GM21447 (cell line): ENCODE results near the gene GINS1.
A peak's percentile ranks its signal among the peaks of the same experiment; 100 is the strongest.

ENCODE experiments used
- ATAC-seq: cut with Tn5 transposase; IDR thresholded peaks from one replicate; pipeline ENCODE4 v1.9.1; 2021; ENCODE audit not compliant: unreplicated experiment

GINS1 gene

GRCh38 chr20:25407311-25408169 lies at the start of gene GINS1:
Gene GINS1, plus strand, starts transcription at chr20:25407673. Its CDS starts 148 bp downstream, at chr20:25407821.
- ATAC-seq = peak; percentile 81

- no peak for ATAC-seq
These were observed 46.7 kb upstream of the GINS1 start for GRCh38 chr20:25360631-25361286.

DNA sequence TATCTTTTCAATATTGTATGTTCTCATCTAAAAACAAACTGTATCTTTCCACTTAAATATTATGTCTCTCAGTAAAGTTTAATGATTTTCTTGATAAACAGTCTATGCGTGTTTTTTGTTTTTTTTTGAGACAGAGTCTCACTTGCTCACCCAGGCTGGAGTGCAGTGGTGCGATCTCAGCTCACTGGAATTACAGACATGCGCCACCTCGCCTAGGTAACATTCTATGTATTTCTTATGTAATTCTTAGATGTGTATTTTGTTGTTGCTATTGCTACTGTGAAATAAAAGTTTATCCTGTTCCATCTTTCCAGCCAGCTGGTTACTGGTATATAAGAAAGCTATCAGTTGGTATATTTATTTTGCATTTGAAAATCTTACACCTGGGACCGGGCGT lies 46.2 kb upstream of the GINS1 start:
- ATAC-seq = no peak

GRCh38 chr20:25364180-25364788 lies 43.2 kb upstream of the GINS1 start:
- ATAC-seq = no peak

DNA sequence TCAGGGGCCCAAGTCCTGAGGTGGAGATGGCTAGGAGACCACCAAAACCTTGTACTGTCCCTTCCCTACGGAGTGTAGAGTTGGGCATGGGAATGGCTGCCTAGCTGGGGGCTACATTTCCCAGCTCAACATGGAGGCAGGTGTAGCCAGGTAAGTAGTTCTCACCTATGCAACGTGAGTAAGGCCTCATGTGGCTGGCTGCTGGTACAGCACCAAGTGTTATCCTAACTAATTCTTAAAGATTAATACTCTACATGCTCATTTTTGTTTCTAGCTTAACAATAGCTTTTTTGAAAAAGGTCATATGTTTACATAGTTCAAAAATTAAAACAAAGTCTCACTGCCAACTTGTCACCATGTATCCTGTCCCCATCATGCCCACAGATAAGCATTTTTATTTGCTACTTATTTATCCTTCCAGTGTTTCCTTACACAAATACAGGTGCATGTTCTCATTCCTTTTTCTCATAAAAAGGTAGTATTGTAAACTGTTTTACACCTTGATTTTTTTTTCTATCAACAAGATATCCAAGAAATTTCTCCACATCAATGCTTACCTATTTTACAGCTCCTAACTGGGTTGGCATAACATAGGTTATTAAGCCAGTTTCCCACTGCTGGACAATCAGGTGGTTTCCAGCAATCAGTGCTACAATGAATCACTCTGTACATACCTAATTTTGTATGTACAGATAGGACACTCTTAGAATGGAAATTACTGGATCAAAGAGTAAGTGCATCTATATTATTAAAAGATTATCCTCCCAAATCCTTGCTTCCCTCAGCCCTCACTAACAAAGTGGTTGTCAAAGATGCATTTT lies 42.4 kb upstream of the GINS1 start:
- ATAC-seq = no peak

DNA sequence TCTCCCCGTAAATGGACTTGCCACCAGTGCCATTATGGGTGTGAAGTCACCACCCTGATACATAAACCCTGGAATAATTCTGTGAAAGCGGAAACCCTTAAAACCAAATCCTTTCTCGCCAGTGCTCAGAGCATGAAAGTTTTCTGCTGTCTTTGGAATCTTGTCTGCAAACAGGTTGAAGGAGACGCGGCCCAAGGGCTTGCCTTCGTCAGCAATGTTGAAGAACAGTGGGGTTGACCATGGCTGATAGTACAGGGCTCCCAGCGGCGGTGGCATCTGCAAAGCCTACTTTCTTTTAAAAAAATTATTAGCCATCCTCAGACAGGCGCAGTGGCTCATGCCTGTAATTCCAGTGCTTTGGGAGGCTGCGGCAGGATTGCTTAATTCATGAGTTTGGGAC lies 38.9 kb upstream of the GINS1 start:
- ATAC-seq = no peak

DNA sequence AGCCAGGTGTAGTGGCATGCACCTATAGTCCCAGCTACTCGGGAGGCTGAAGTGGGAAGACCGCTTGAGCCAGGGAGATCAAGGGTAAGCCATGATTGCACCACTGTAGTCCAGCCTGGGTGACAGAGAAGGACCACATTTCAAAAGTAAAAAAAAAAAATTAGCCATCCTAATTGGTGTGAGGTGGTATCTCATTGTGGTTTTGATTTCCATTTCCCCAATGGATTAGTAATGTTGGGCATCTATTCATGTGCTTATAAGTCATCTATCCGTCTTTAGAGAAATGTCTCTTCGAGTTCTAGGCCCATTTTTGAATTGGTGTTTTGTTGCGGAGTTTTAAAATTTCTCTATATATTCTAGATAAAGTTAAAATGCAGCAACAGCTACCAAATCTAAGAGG lies 38.5 kb upstream of the GINS1 start:
- ATAC-seq = no peak

DNA sequence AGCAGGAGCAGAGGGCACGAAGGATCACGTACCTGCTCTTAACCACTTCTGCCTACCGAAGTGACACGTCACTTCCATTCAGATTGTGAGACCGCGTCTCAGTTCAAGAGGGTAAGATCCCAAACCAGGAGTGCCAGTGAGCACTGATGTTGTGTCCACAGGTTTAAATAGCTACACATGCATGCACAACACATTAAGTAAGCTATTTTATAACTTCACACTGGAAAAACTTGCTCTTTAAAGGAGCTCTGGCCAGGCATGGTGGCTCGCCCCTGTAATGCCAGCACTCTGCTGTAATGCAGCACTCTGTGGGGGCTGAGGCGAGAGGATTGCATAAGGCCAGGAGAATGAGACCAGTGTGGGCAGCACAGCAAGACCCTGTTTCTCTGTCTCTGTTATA lies 37.9 kb upstream of the GINS1 start:
- ATAC-seq = no peak

DNA sequence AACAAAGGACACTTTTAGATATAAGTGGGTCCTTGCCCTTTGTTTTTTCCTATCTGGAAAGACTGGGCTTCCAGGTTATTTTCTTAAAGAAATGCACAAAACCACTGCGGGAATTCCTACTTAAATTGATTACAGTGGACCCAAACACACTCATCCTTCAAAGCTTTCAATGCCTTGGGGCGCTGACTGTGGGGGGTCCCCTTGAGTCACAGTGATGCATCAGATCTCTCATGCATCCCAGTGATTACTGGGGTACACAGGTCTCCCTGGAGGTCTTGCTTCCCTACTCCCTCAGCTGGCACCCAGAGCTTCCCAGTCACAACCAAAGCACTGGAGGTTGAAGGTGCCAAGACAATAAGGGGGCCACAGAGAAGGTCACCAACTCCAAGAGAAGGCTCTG lies 37.5 kb upstream of the GINS1 start:
- no peak for ATAC-seq

- ATAC-seq = no peak
These were observed 34.7 kb upstream of the GINS1 start for GRCh38 chr20:25372584-25373336.

DNA sequence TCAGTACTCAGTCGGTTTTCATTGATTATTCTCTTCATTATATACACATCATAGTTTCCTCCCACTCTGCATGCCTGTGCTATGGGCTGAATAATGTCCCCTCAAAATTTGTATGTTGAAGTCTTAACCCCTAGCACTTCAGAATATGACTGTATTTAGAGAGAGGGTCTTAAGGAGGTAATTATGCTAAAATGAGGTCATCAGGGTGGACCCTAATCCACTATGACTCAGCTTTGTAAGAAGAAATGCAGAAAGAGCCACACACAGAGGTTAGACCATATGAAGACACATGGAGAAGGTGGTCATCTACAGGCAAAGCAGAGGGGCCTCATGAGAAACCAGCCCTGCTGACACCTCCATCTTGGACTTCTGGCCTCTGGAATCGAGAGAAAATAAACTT lies 32.6 kb upstream of the GINS1 start:
- ATAC-seq = no peak

DNA sequence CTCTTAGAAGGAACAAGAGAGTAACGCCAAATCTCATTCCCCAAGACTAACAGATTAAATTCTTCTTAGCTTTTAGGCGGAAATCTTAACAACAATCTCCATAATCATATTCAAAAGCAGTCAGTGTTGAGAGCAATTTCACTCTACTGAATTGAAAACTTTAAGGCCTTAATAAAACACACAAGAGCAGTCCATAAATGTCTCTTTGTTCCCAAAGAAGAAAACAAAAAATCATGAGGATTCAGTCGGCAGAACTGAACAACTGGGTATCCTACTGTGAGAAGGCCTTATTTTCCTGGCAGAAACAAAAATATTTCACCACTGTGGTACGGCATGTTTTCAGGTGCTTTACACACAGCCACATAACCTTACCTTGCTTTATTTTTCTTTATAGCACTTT lies 31.2 kb upstream of the GINS1 start:
- no peak for ATAC-seq

GRCh38 chr20:25376886-25377285 lies 30.6 kb upstream of the GINS1 start:
- no peak for ATAC-seq

DNA sequence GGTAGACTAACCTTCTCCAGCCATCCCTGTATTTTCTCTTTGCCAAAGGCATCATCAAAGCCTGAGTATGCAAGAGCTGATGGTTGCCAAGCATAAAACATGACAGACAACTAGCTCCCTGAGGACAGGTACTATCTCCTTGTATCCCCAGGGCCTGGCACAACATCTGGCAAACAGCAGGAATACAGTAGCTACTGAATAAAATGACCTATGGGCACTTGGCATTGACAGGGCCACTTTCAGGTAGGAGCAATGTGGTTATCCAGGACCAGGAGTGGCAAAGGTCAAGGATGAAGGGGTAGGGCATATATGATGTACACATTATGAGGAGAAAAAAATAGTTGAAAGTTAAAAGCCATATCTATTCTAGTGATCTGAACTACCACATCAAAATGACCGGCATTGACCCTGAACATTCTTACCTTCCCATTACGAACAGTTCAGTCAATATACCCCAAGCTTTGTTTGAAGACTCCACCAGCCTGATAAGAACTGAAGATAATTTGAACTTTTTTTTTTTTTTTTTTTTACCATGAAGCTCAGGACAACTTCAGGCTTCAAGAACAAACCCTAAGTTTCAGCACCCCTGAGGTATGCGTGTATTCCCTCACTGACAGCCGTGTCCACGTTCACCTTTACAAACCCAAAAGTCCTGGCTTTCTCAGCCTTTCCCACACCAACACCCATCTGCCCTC lies 29.1 kb upstream of the GINS1 start:
- no peak for ATAC-seq

GRCh38 chr20:25378884-25379733 lies 28.4 kb upstream of the GINS1 start:
- no peak for ATAC-seq

DNA sequence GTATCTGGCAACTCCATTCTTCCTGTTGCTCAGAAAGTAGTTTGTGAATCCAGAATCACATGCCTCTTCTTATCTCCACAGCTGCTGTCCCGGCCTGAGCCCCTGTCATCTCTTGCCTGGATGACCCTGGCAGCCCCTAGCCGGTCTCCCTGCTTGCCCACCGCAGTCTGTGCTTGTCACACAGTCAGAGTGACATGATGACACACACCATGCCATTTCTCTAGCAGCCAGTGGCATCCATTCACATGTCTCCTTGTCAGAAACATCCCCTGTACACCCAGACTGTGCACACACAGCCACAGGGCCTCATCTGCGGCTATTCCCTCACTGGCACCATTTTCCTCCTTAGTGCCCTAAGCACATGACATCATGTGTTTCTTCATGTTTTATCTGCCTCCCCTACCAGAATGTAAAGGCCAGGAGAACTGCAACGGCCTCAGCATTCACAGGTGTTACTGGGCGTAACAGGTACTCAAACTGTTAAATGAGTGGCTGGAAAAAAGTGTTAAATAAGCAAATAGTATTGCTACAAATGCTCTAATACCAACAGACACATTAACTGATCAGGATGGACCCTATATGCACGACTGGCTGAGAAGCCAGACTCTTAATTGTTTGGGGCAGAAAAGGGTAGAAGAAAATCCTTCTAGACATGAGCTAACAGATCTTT lies 26.4 kb upstream of the GINS1 start:
- ATAC-seq = no peak

- no peak for ATAC-seq
These were observed 24.6 kb upstream of the GINS1 start for GRCh38 chr20:25382704-25383370.

DNA sequence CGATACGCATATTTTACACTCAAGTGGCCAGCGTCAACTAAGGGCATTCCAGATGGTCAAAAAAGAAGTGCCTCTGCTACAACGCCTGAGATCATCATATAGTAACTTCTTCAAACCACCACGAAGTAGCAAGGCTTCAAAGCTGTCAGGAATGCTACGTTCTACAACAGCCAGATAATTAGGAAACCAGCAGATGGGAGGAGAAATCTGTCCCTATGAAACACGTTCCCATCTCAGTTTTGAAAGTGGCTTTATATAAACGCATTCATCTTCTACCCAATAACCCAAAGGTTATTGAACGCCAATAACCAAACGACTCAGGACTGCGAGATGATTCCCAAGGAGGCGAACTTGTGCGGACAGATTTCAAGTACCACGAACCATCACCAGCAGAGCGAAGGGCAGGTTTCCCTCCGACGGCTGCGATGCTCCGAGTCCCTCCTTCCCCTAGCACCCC lies 18.0 kb upstream of the GINS1 start:
- ATAC-seq = no peak
